Measurements from ENCODE around the gene IKZF5.
A peak's percentile ranks its signal among the peaks of the same experiment; 100 is the strongest.

Gene IKZF5

GRCh38 chr10:122995936-122996335, 12.7 kb downstream of the IKZF5 start:
- Histone ChIP-seq H3K36me3 (ENCODE audit: insufficient read depth, low read length) (peaks cover 33% of the 10 kb centered on the region), H3K4me1 (ENCODE audit: control insufficient read depth, insufficient read depth, low read length) (no peaks in the 10 kb centered on the region), H3K9ac (ENCODE audit: low read depth, low read length) (no peak overlapping the region), H3K4me2 (ENCODE audit: low read length) (no peak overlapping the region), H3K4me3 (ENCODE audit: low read length) (no peak overlapping the region), H3K9me3 (replicated peaks; ENCODE audit: low read length) (no peaks in the 10 kb centered on the region), H3K27me3 (ENCODE audit: control insufficient read depth, insufficient read depth, low read length) (no peaks in the 10 kb centered on the region)

GRCh38 chr10:122993797-122994336, 14.7 kb downstream of the IKZF5 start:
- H3K9ac ChIP-seq (ENCODE audit: low read depth, low read length): no peak overlapping the region
- no peak overlapping the region for H3K4me3 ChIP-seq (ENCODE audit: low read length)
- no peaks in the 10 kb centered on the region for H3K27me3 ChIP-seq (ENCODE audit: control insufficient read depth, insufficient read depth, low read length)
- peaks cover 34% of the 10 kb centered on the region for H3K36me3 ChIP-seq (ENCODE audit: insufficient read depth, low read length)
- H3K4me2 ChIP-seq (ENCODE audit: low read length): no peak overlapping the region
- peaks cover 8% of the 10 kb centered on the region for H3K4me1 ChIP-seq (ENCODE audit: control insufficient read depth, insufficient read depth, low read length)
- H3K9me3 ChIP-seq (replicated peaks; ENCODE audit: low read length): no peaks in the 10 kb centered on the region

GRCh38 chr10:122992031-122992585, 16.5 kb downstream of the IKZF5 start:
- no peak overlapping the region for H3K4me3 ChIP-seq (ENCODE audit: low read length)

GRCh38 chr10:122990278-122990677, 18.3 kb downstream of the IKZF5 start:
- Histone ChIP-seq H3K4me1 (ENCODE audit: control insufficient read depth, insufficient read depth, low read length) (peaks cover 8% of the 10 kb centered on the region), H3K27me3 (ENCODE audit: control insufficient read depth, insufficient read depth, low read length) (no peaks in the 10 kb centered on the region), H3K9ac (ENCODE audit: low read depth, low read length) (no peak overlapping the region), H3K4me2 (ENCODE audit: low read length) (no peak overlapping the region), H3K9me3 (replicated peaks; ENCODE audit: low read length) (no peaks in the 10 kb centered on the region), H3K36me3 (ENCODE audit: insufficient read depth, low read length) (peaks cover 30% of the 10 kb centered on the region), H3K4me3 (ENCODE audit: low read length) (no peak overlapping the region)

More at GRCh38 chr10:122992031-122992585, 16.5 kb downstream of the IKZF5 start:
- Histone ChIP-seq H3K9me3 (replicated peaks; ENCODE audit: low read length) (no peaks in the 10 kb centered on the region), H3K4me2 (ENCODE audit: low read length) (no peak overlapping the region), H3K36me3 (ENCODE audit: insufficient read depth, low read length) (peaks cover 37% of the 10 kb centered on the region), H3K4me1 (ENCODE audit: control insufficient read depth, insufficient read depth, low read length) (peaks cover 8% of the 10 kb centered on the region), H3K9ac (ENCODE audit: low read depth, low read length) (no peak overlapping the region), H3K27me3 (ENCODE audit: control insufficient read depth, insufficient read depth, low read length) (no peaks in the 10 kb centered on the region)

GRCh38 chr10:122988501-122988900, 20.1 kb downstream of the IKZF5 start:
- H3K9ac ChIP-seq (ENCODE audit: low read depth, low read length): no peak overlapping the region
- H3K36me3 ChIP-seq (ENCODE audit: insufficient read depth, low read length): peaks cover 16% of the 10 kb centered on the region
- no peak overlapping the region for H3K4me3 ChIP-seq (ENCODE audit: low read length)
- H3K9me3 ChIP-seq (replicated peaks; ENCODE audit: low read length): no peaks in the 10 kb centered on the region
- no peaks in the 10 kb centered on the region for H3K27me3 ChIP-seq (ENCODE audit: control insufficient read depth, insufficient read depth, low read length)
- peaks cover 8% of the 10 kb centered on the region for H3K4me1 ChIP-seq (ENCODE audit: control insufficient read depth, insufficient read depth, low read length)
- no peak overlapping the region for H3K4me2 ChIP-seq (ENCODE audit: low read length)

GRCh38 chr10:122986335-122986734, 22.3 kb downstream of the IKZF5 start:
- Histone ChIP-seq H3K9me3 (replicated peaks; ENCODE audit: low read length) (no peaks in the 10 kb centered on the region), H3K36me3 (ENCODE audit: insufficient read depth, low read length) (peaks cover 10% of the 10 kb centered on the region), H3K4me2 (ENCODE audit: low read length) (no peak overlapping the region), H3K4me3 (ENCODE audit: low read length) (no peak overlapping the region), H3K9ac (ENCODE audit: low read depth, low read length) (no peak overlapping the region), H3K27me3 (ENCODE audit: control insufficient read depth, insufficient read depth, low read length) (no peaks in the 10 kb centered on the region), H3K4me1 (ENCODE audit: control insufficient read depth, insufficient read depth, low read length) (peaks cover 12% of the 10 kb centered on the region)

- H3K9ac ChIP-seq (ENCODE audit: low read depth, low read length): no peak overlapping the region
- peaks cover 12% of the 10 kb centered on the region for H3K4me1 ChIP-seq (ENCODE audit: control insufficient read depth, insufficient read depth, low read length)
- peaks cover 5% of the 10 kb centered on the region for H3K36me3 ChIP-seq (ENCODE audit: insufficient read depth, low read length)
- H3K27me3 ChIP-seq (ENCODE audit: control insufficient read depth, insufficient read depth, low read length): no peaks in the 10 kb centered on the region
- H3K4me2 ChIP-seq (ENCODE audit: low read length): no peak overlapping the region
- no peaks in the 10 kb centered on the region for H3K9me3 ChIP-seq (replicated peaks; ENCODE audit: low read length)
- H3K4me3 ChIP-seq (ENCODE audit: low read length): no peak overlapping the region
Observed at GRCh38 chr10:122984708-122985107, 23.9 kb downstream of the IKZF5 start.

GRCh38 chr10:122983898-122984297, 24.7 kb downstream of the IKZF5 start:
- Histone ChIP-seq H3K27me3 (ENCODE audit: control insufficient read depth, insufficient read depth, low read length) (no peaks in the 10 kb centered on the region), H3K4me1 (ENCODE audit: control insufficient read depth, insufficient read depth, low read length) (peaks cover 12% of the 10 kb centered on the region), H3K36me3 (ENCODE audit: insufficient read depth, low read length) (peaks cover 5% of the 10 kb centered on the region), H3K4me3 (ENCODE audit: low read length) (no peak overlapping the region), H3K9me3 (replicated peaks; ENCODE audit: low read length) (no peaks in the 10 kb centered on the region), H3K4me2 (ENCODE audit: low read length) (no peak overlapping the region), H3K9ac (ENCODE audit: low read depth, low read length) (no peak overlapping the region)

GRCh38 chr10:122981066-122981464, 27.5 kb downstream of the IKZF5 start:
- Histone ChIP-seq H3K27me3 (ENCODE audit: control insufficient read depth, insufficient read depth, low read length) (no peaks in the 10 kb centered on the region), H3K9ac (ENCODE audit: low read depth, low read length) (peak overlapping the region; percentile 61)

GRCh38 chr10:122980209-122981065, 28.2 kb downstream of the IKZF5 start, which contains the start of gene PSTK:
PSTK (plus strand) TSS chr10:122980401; CDS start chr10:122980480, 79 bp downstream.
- H3K4me1 ChIP-seq (ENCODE audit: control insufficient read depth, insufficient read depth, low read length): peaks cover 12% of the 10 kb centered on the region
- no peaks in the 10 kb centered on the region for H3K36me3 ChIP-seq (ENCODE audit: insufficient read depth, low read length)
- peak within 1 kb of the TSS; percentile 95 for H3K4me2 ChIP-seq (ENCODE audit: low read length)
- peak within 1 kb of the TSS; percentile 87 for H3K4me3 ChIP-seq (ENCODE audit: low read length)
- no peaks in the 10 kb centered on the region for H3K9me3 ChIP-seq (replicated peaks; ENCODE audit: low read length)
- H3K9ac ChIP-seq (ENCODE audit: low read depth, low read length): peak within 1 kb of the TSS; percentile 90
- no peaks in the 10 kb centered on the region for H3K27me3 ChIP-seq (ENCODE audit: control insufficient read depth, insufficient read depth, low read length)

More at GRCh38 chr10:122981066-122981464, 27.5 kb downstream of the IKZF5 start:
- Histone ChIP-seq H3K4me2 (ENCODE audit: low read length) (peak overlapping the region; percentile 95), H3K4me3 (ENCODE audit: low read length) (peak overlapping the region; percentile 87), H3K9me3 (replicated peaks; ENCODE audit: low read length) (no peaks in the 10 kb centered on the region), H3K4me1 (ENCODE audit: control insufficient read depth, insufficient read depth, low read length) (peaks cover 12% of the 10 kb centered on the region), H3K36me3 (ENCODE audit: insufficient read depth, low read length) (no peaks in the 10 kb centered on the region)

GRCh38 chr10:122974543-122975064, 34.0 kb downstream of the IKZF5 start:
- Histone ChIP-seq H3K27me3 (ENCODE audit: control insufficient read depth, insufficient read depth, low read length) (no peaks in the 10 kb centered on the region), H3K4me3 (ENCODE audit: low read length) (no peak overlapping the region), H3K9me3 (replicated peaks; ENCODE audit: low read length) (no peaks in the 10 kb centered on the region), H3K36me3 (ENCODE audit: insufficient read depth, low read length) (no peaks in the 10 kb centered on the region), H3K4me2 (ENCODE audit: low read length) (no peak overlapping the region), H3K9ac (ENCODE audit: low read depth, low read length) (no peak overlapping the region), H3K4me1 (ENCODE audit: control insufficient read depth, insufficient read depth, low read length) (no peaks in the 10 kb centered on the region)

All from skeletal muscle satellite cell (primary cell).